NCI-H1417 treated with DMSO at 0.1 percent for 48 hours (cell line): Measurements from ENCODE around the gene HCRTR1.

Source experiments
- DNase-seq: peaks from one replicate; lab custom pipeline; 2025; lab: John Stamatoyannopoulos, UW

Gene HCRTR1

DNA sequence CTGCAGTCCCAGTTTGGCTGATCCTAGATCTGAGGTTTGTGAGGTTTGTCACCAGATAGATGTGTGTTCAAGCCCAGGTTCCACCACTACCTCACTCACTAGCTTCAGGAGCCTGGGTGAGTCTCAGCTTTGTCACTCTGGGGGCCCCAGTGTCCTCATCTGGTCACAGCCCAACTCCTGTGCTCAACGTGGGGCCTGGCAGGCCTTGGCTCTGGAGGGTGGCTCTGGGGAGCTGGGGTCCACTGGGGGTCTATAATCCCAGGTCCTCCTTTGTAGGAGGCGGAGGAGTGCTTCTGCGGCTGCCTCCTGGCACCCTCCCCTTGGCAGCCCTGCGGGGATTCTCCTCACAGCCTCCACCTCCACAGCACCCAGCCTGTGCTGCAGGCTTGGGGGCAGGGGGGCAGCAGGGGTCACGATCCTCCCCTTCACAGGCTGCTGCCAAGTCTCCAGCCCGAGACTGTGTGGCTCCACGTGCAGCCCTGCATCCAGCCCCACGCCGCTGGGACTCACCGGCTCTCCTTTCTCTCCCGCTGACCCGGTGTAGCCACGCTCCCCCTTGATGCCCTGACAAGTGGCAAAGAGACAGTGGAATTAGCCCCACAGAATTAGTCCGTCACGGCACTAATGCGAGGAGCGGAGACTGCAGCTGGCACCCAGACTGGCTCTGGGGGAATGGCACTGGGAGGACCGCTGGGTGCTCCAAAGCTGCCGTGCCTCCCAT is 49.7 kb downstream of the HCRTR1 start:
- no peak for DNase-seq

DNA sequence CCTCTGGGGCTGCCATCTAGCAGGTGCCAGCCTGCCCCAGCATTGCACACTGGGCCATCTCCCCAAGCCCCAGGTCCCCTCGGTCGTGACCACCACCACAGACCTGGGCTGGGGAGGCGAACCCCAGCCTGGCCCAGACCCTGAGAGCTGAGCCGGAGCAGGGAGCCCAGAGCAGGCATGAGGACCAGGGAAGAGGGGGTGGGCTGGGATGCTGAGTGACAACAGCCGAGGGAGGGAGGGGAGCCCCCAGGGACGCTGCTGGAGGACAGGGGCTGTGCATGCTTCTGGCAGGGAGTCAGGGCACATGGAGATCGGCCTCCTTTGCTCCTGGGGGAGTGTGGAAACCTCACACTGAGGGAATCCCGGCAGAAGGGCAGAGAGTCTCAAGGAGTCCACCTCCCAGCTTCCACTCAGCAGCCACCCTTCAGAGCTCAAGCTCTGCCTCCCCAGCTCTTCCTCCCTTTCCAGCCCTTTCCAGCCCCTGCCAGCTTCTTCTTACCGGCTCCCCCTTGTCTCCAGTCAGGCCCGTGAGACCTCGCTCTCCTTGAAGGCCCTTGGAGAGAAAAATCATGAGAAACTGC is 50.9 kb downstream of the HCRTR1 start:
- DNase-seq: no peak

DNA sequence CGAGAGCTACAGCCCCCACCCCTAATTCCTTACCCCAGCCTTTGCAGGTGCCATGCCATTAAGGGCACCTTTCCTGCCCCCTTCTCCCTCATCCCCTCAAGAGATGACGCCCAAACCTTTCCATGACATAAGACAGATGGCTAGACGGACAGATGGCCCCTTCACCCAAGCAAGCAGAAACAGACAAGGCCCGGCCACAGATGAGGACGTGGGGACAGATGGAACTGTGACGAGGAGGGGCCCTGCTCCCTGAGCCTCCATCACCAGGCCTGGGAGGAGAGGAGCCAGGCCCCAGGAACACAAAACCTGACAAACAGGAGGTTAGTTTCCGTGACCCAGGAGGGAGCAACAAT is 51.9 kb downstream of the HCRTR1 start:
- no peak for DNase-seq

DNA sequence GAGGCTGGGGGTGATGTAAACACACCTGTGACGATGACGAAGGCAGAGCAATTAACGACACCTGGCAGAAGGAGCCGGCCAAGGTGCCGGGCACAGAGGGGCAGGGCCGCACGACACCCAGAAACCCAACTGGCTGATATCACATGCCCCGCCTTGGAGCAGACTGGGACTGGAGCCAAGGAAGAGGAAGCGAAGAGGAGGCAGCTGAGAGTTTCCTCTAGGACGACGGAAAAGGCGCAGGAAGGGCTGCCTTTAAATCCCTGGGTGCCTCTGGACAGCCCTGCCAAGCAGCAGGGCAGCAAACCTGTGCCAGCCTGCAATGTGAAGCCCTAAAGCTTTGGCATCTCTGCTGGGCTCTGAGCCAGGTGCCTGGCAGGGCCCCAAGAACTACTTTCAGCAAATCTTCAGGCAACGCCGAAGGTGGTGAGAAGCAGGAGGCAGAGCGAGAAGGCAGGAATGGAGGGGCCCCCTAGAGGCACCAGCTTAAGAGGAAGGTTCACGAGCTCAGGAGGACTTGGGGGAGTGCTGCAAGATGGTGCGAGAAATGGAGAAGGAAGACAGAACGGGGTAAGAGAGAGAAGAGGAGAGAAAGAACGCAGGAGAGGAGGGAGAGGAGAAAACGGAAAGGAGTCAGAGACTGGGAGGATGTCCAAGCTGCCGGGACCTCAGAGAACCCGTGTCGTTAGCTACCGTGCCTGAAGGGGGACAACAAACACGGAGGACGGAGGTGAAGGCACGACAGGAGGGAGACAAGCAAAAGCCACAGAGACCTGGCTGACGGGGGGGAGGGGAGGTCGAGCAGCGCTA is 52.5 kb downstream of the HCRTR1 start:
- peak; percentile 51 for DNase-seq

DNA sequence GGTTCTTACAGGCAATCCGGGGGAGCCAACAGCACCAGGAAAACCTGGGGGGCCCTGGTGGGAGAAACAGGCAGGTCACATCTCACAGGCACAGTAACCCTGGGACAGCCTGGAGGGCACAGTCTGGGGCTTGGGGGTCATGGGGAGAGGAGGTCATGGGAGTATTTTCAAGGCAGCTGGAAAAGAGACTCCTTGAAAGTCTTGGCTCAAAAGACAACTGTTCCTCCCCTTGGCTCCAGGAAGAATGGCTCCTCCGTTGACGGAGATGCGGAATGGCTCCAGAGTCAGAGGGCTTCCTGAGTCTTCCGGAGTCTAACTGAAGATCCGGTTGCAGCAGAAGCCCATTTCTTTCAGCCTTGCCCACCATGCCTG is 53.1 kb downstream of the HCRTR1 start:
- no peak for DNase-seq

DNA sequence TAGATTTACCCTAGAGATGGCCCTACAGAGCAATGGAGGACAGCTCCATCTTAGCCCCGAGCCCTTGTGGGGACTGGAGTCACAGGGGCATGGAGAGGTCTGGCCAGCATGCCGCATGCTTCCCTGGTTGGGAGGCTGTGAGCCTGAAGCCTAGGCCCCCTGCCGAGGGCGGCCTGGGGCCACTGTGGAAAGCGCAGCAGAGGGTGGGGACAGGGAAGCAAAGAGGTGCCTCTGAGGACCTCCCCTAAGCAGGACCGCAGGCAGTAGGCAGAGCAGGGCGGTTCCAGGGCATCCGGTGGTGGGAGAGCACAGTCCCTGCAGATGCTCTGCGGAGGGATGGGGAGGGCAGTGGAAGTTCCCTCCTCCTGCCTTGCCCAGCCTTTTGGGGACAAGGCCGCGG is 53.7 kb downstream of the HCRTR1 start:
- no peak for DNase-seq

DNA sequence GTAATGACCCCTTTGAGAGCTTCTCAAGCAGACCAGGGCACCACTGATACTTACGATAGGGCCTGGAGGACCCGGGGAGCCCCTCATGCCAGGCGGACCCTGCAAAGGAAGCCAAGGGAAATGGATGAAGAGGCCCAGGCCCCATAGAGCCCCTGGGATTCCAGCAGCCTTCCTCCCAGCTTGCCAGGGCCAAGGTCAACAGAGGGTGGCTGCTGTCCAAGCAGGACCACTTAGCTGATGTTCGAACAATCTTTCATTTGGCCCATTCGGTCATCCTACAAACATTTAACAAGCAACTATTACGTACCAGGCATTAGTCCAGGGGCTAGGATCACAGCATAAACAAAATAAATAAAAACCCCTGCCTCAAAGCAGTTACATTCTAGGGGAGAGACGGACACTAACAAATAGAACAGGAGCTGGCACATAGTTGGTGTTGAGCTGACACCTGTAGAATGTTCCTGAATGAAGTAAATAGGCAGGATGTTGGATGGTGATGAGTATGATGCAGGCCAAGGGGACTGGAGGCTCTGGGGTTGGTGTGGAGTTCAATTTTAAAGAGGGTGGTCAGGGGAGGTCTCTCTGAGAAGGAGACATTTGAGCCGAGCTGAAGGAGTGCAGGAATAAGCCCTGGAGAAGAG is 54.2 kb downstream of the HCRTR1 start:
- no peak for DNase-seq

DNA sequence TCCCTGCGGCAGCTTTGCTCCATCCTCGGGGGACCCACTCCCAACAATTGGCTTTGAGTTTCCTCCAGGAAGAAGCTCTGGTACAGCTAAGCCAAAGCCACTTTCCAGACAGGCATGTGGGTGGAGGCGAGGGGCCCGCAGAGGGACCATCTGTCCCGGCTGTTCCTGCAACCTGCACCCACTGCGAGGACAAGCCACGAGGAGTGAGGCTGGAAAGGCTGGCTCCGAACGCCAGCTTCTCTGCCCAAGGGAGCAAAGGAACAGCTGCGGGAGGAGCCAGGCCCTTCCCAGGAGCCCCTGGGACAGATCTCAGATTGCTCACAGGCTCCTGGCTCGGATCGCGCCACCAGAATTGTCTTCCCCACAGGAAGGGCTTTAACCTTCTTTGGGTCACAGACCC is 55.5 kb downstream of the HCRTR1 start:
- DNase-seq: no peak

DNA sequence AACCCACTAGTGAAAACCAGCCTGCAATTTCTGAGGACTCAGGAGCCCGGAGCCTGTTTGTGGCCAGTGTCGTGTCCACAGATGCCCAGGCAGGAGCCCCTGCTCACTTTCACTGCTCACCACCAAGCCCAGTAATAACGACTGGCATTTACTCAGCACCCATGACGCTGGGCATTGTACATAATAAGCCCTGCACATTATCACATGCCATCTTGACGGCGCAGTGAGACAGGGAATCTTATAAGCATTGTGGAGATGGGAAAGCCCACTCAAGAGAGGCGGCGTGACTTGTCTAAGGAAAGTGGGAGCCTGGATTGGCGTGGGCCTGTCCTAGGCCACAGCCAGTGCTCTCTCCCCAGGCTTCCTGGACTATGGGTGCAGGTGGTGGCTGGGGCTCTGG is 55.9 kb downstream of the HCRTR1 start:
- no peak for DNase-seq

DNA sequence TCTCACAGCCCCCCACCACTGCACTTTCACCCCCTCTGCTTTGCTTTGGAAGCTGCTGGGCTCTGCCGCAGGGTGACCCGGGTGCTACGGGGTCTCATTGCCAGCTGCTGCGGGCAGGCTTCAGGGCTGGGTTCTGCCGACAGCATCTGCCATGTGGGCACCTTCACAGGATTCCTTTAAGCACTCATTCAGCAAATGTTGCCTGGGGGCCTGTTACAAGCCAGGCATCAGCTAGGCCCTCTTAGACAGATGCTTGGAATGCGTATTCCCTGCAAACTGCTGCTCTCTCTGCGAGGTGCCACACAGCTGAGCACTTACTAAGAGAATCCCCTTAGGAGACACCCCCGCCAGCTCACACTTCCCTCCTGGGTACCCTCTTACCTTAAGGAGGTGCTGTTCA is 57.1 kb downstream of the HCRTR1 start:
- DNase-seq: no peak

DNA sequence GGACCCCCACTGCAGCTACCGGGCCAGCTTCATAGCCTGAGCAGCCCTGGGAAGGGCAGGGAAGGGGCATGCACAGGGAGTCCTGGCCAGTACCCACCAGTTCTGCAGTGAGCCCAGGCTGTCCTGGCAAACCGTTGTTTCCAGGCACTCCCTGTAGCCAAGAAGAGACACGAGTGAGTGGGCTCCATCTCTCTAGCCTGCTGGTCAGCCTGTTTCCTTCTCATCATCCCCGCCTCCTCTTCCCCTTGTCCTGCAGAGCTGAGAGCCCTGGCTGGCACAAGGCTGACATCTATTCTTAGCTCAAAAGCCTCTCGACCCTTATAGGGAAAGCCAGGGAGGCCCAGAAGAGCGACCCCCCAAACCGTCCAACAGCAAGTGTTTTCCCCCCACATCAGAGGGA is 57.7 kb downstream of the HCRTR1 start:
- DNase-seq: no peak

DNA sequence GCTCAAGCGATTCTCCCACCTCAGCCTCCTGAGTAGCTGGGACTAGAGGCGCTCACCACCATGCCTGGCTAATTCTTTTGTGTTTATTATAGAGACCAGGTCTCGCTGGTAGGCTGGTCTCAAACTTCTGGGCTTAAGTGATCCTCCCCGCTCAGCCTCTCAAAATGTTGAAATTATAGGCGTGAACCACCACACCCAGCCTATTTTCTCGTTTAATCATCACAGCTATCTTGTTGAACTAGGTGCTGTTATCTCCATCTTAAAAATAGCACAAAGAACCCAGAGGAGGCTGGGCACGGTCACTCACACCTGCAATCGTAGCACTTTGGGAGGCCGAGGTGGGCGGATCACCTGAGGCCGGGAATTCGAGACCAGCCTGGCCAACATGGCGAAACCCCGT is 58.3 kb downstream of the HCRTR1 start:
- DNase-seq: no peak
